Large intestine (tissue), 3 donors: ENCODE data around the gene SEPTIN3. TPM values are rescaled to one million over a fixed set of nuclear protein-coding genes. Genes with fewer than 3 reads are reported as not detected.

ENCODE experiments used
- DNase-seq, 2 donors: peaks; one replicate each; pipeline versions ENCODE4 v3.0.0 to v3.0.0-alpha.2; 2013
- H3K27ac ChIP-seq: one replicate; pipeline ENCODE4 v1.5.1; 2013; ENCODE audit warnings: low read length
- H3K27me3 ChIP-seq: 2 replicates; pipeline ENCODE4 v1.6.1; 2013; ENCODE audit warnings: low read length; ENCODE audit not compliant: control insufficient read depth, insufficient read depth
- H3K36me3 ChIP-seq: 2 replicates; pipeline ENCODE4 v1.6.1; 2013; ENCODE audit warnings: low read length; ENCODE audit not compliant: control insufficient read depth, insufficient read depth
- H3K4me1 ChIP-seq: one replicate; pipeline ENCODE4 v1.6.1; 2013; ENCODE audit warnings: low read length; ENCODE audit not compliant: control insufficient read depth, insufficient read depth
- H3K4me3 ChIP-seq: one replicate; pipeline ENCODE4 v1.5.1; 2013; ENCODE audit warnings: low read length
- H3K9me3 ChIP-seq: one replicate; pipeline ENCODE4 v1.6.1; 2013; ENCODE audit warnings: mild to moderate bottlenecking, low read depth, low read length, moderate library complexity; ENCODE audit not compliant: control insufficient read depth
- WGBS: methylation state at CpG from one replicate; pipeline ENCODE4 v1.1.5; 2013; ENCODE audit warnings: low lambda C conversion rate; ENCODE audit not compliant: insufficient coverage; 5-methylcytosine and 5-hydroxymethylcytosine counted together
- polyA plus RNA-seq: library from polyadenylated mRNA; unstranded; fragments of 120-200 nt; gene quantifications from one replicate; pipeline ENCODE4 v1.2.1, GENCODE V29; 2013

The SEPTIN3 gene
- polyA plus RNA-seq, 1 donor: 5.1 TPM

- no peaks in the 10 kb centered on the region for H3K27me3 ChIP-seq
- DNase-seq: no peak
- no peak overlapping the region for H3K4me3 ChIP-seq
- H3K36me3 ChIP-seq: no peaks in the 10 kb centered on the region
- no peaks in the 10 kb centered on the region for H3K9me3 ChIP-seq
- H3K27ac ChIP-seq: no peak overlapping the region
- 40% methylated on average over 1 of the region's 1 CpG for WGBS
- H3K4me1 ChIP-seq: peaks cover 9% of the 10 kb centered on the region
Measured at GRCh38 chr22:42018224-42018623, 49.0 kb downstream of the SEPTIN3 start.

Other genes starting within 250 kb of the SEPTIN3 start
- gene CCDC134, start 168.8 kb upstream of the SEPTIN3 start, polyA plus RNA-seq: 7.2 TPM
- gene SREBF2, start 136.3 kb upstream of the SEPTIN3 start, polyA plus RNA-seq: 73.5 TPM
- gene SHISA8, start 54.4 kb upstream of the SEPTIN3 start, polyA plus RNA-seq: 0.10 TPM
- 2.3 TPM for gene TNFRSF13C, start 42.6 kb upstream of the SEPTIN3 start, polyA plus RNA-seq
- 11.6 TPM for gene CENPM, start 22.3 kb upstream of the SEPTIN3 start, polyA plus RNA-seq
- 1.5 TPM for gene WBP2NL, start 29.3 kb downstream of the SEPTIN3 start, polyA plus RNA-seq
- gene NAGA, start 101.4 kb downstream of the SEPTIN3 start, polyA plus RNA-seq: 26.9 TPM
- 10.7 TPM for gene PHETA2, start 104.8 kb downstream of the SEPTIN3 start, polyA plus RNA-seq
- 93.7 TPM for gene SMDT1, start 110.3 kb downstream of the SEPTIN3 start, polyA plus RNA-seq
- 71.1 TPM for gene NDUFA6, start 121.3 kb downstream of the SEPTIN3 start, polyA plus RNA-seq
- gene CYP2D6, start 161.4 kb downstream of the SEPTIN3 start, polyA plus RNA-seq: 6.5 TPM